Stimulated activated CD4-positive, alpha-beta T cell treated with anti-CD3 and anti-CD28 coated beads, TNF-alpha, amount 100 ng/mL, for 24 hours (primary cell): ENCODE data around the gene SRM.

ENCODE experiments used
- DNase-seq, 3 experiments: peaks; one replicate each; pipeline ENCODE4 v3.0.0-alpha.2; 2020; ENCODE audit warnings: low read depth in 3 of 3

SRM gene

DNA sequence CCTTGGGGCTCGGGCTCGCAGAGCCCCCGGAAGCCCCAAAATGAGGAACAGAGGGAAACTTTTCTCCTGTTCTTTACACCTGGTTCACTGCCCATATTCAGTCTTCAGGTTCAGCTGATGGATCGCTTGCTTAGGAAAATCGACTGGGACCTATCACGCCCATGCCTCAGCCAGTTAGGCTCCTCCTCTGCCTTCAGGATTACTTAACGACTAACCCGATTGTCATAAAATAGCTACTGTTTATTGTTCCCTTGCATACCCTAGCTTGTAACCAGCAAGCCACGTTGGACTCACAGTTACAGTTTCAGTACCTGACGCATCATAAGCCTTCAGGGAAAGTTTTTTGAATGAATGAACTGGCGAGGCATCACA is 46.7 kb downstream of the SRM start:
- DNase-seq, result no peak

DNA sequence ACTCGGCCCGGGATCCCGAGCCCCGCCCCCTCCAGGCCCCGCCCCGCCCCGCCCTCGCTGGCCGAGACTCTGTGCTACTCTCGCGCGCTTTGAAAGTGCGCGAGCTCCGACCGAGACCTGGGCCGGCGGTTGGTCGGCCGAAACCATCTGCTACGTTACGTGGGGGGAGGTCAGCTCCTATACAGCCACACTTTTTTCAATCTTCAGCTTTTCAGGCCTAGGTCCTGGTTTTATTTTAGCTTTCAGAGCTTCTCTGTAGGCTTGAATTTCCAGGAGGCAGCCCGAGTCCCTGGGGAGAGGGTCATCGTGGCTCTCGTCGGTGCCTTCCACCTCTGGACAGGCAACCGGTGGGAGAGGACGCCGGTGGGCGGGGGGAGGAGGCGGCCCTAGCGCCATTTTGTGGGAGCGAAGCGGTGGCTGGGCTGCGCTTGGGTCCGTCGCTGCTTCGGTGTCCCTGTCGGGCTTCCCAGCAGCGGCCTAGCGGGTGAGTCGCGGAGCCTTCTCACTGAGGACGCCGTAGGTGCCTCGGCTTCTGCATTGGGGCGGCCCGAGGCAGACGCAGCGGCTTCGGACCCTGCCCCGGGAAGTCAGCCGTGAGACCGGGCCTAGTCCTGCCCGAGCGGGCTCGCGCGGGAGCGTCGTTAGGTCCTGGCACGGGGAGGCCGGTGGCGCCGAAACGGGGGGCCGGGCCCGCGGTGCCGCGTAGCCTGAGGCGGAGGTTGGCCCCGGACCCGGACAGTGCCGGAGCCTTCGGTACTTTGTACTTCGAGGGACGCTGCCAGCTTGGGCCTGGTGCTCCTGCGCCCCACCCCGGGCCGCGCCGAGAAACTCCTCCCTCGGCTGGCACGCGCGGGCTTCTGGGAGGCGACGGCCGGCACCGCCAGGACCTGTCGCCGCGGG is 47.3 kb downstream of the SRM start, which contains the start of gene TARDBP:
TARDBP (plus strand) TSS at position 395 of the 900 bp plus-strand sequence. CDS start 1,074 bp downstream, outside the sequence.
- DNase-seq, result peak; percentile 82 to 90 (median 83)
